Esophagus squamous epithelium (tissue), 5 donors: ENCODE results near the gene PTPRM. TPM values are rescaled to one million over a fixed set of nuclear protein-coding genes. Genes with fewer than 3 reads are reported as not detected.

ENCODE experiments used
- DNase-seq: peaks from one replicate; lab custom pipeline; 2025; lab: John Stamatoyannopoulos, UW
- H3K27ac ChIP-seq, 4 donors: fragments of 200-600 bp; sonication (generic); one replicate each; pipeline ENCODE4 v1.5.1; 2016 to 2019; ENCODE audit warnings: mild to moderate bottlenecking in 1 of 4
- H3K27me3 ChIP-seq, 4 donors: fragments of 200-600 bp; sonication (generic); 1 replicate in 3 of 4; 2 replicates in 1 of 4; pipeline versions ENCODE4 v1.5.1 to v1.6.0; 2017 to 2021; ENCODE audit warnings: antibody characterized with exemption in 1 of 4
- H3K36me3 ChIP-seq, 3 donors: fragments of 200-600 bp; sonication (generic); one replicate each; pipeline ENCODE4 v1.5.1; 2016 to 2019
- H3K4me1 ChIP-seq, 3 donors: fragments of 200-600 bp; sonication (generic); one replicate each; pipeline ENCODE4 v1.5.1; 2017 to 2019
- H3K4me3 ChIP-seq, 4 donors: fragments of 200-600 bp; sonication (generic); 1 replicate in 3 of 4; 2 replicates in 1 of 4; pipeline ENCODE4 v1.5.1; 2016 to 2019; ENCODE audit warnings: mild to moderate bottlenecking in 2 of 4, moderate library complexity in 1 of 4
- H3K9me3 ChIP-seq, 3 donors: fragments of 200-600 bp; sonication (generic); one replicate each; pipeline ENCODE4 v1.5.1; 2016 to 2019
- POLR2A ChIP-seq, 4 donors: fragments of 450-650 bp; IDR thresholded peaks; one replicate each; pipeline ENCODE4 v1.6.1; 2017; ENCODE audit warnings: antibody characterized with exemption in 4 of 4, mild to moderate bottlenecking in 4 of 4, moderate library complexity in 3 of 4
- WGBS, 2 donors: methylation state at CpG; one replicate each; pipeline ENCODE4 v1.1.5; 2018; 5-methylcytosine and 5-hydroxymethylcytosine counted together
- intact Hi-C: fragments of 100-400 bp; cut with DNase I; formaldehyde crosslinking; loops from one replicate; pipeline ENCODE4 v1.15.0; 2022
- total RNA-seq, 4 donors: library from RNA; depleted of rRNA; stranded (reverse); fragments of >200 nt; gene quantifications; one replicate each; pipeline ENCODE4 v1.1.0, GENCODE V29; 2016
- TF ChIP-seq, protein P1 (sequence below), 6 experiments: fragments of 450-650 bp in 4 of 6; fragments of 200-600 bp in 2 of 6; sonication (generic) in 2 of 6; IDR thresholded peaks; one replicate each; pipeline ENCODE4 v1.5.1; 2016 to 2019; ENCODE audit warnings: antibody characterized with exemption in 6 of 6, mild to moderate bottlenecking in 4 of 6, moderate library complexity in 4 of 6
- donor health status: DM: yes; HTN: yes; CAD: no.

The PTPRM gene
- total RNA-seq, 4 donors from 2014 or later: 6.5 to 38.7 (median 11.1) TPM

DNA sequence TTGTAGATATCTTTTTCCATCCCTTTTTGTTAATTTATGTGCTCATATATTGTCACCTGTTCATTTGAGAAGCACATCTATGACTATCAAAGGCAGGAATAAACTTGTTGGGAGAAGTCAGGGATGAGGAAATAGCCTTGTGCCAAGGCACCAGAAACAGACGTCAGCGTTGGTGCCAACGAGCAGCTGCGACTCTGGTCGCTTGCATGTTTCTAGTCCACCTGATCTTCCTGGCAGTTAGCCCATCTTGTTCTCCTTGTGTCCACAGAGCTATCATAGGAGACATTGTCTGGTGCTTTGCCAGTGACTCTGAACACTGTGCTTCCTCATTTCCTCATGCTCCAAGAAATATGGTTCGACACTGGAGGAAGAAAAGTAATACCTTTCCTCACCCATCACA lies 374.4 kb downstream of the PTPRM start:
- H3K4me1 ChIP-seq: peaks cover 0 to 31% (median 0%) of the 10 kb centered on the region in 3 donors
- peaks cover 0 to 10% (median 0%) of the 10 kb centered on the region in 4 donors for H3K27me3 ChIP-seq
- no peak overlapping the region for H3K4me3 ChIP-seq
- WGBS, 2 donors: 20 to 43% methylated on average over 6 of the region's 6 CpGs
- H3K36me3 ChIP-seq: no peaks in the 10 kb centered on the region
- H3K27ac ChIP-seq: no peak overlapping the region
- intact Hi-C loops: no loop called here
- no peak for TF ChIP-seq POLR2A (IDR thresholded peaks at IDR 0.05)
- TF ChIP-seq, protein P1, sequence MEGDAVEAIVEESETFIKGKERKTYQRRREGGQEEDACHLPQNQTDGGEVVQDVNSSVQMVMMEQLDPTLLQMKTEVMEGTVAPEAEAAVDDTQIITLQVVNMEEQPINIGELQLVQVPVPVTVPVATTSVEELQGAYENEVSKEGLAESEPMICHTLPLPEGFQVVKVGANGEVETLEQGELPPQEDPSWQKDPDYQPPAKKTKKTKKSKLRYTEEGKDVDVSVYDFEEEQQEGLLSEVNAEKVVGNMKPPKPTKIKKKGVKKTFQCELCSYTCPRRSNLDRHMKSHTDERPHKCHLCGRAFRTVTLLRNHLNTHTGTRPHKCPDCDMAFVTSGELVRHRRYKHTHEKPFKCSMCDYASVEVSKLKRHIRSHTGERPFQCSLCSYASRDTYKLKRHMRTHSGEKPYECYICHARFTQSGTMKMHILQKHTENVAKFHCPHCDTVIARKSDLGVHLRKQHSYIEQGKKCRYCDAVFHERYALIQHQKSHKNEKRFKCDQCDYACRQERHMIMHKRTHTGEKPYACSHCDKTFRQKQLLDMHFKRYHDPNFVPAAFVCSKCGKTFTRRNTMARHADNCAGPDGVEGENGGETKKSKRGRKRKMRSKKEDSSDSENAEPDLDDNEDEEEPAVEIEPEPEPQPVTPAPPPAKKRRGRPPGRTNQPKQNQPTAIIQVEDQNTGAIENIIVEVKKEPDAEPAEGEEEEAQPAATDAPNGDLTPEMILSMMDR (IDR thresholded peaks at IDR 0.05): no peak
- H3K9me3 ChIP-seq: no peaks in the 10 kb centered on the region
- no peak for DNase-seq

DNA sequence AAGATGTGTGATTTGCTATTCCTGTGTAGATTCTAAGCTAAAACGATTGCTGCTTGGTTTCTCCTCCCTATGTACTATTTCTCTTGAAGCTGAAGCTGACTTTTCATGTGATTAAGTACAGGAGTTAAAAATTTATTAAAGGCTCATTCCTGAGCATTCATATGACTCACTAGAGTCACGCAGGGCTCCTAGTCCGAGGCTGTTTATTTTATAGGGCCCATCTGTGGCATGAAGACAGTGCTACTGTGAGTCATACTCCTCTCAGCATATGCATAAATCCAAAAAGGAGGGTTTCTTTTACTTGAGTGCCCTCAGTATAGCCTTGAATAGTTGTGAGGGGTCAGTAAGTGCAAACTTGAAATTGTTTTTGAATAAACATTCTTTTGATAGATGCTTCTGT lies 378.8 kb downstream of the PTPRM start:
- Histone ChIP-seq H3K27ac (peak overlapping the region in 1 of 4 donors; percentile 34), H3K4me1 (peaks cover 0 to 41% (median 0%) of the 10 kb centered on the region in 3 donors), H3K4me3 (no peak overlapping the region), H3K27me3 (peaks cover 0 to 10% (median 0%) of the 10 kb centered on the region in 4 donors), H3K36me3 (no peaks in the 10 kb centered on the region), H3K9me3 (no peaks in the 10 kb centered on the region)
- 23 to 24% methylated on average over 3 of the region's 3 CpGs for WGBS, 2 donors
- DNase-seq: no peak
- TF ChIP-seq, protein P1 (IDR thresholded peaks at IDR 0.05): no peak
- no peak for TF ChIP-seq POLR2A (IDR thresholded peaks at IDR 0.05)
- intact Hi-C loops: no loop called here

DNA sequence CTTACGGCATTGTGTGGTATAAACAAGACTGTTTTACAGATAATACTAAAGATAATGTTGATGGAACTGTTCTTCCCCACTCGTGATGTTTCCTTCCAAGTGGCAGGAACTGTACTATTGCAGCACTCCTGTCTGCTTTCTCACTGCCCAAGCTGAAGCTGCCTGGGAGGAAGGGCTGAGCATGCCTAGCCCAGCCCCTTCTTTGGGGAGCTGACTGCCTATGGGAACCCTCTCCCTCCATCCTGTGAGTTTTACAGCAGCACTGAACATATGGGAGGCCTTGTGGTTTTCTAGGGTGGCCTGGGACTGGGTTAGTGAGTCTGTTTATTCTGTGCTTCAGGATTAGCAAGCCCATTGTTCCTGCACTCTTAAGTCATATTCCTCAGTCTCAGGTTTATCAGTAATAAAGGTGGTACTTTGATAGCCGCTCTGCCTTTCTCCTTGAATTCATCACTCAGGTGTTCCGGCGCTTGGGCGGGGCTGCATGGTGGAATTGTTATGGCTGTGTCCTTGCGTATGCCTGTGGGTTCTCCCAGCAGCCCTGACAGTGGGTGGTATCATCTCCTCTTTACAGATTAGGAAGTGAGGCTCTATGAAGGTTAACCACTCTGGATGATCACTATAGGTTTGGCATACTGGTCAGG lies 379.7 kb downstream of the PTPRM start:
- no peaks in the 10 kb centered on the region for H3K36me3 ChIP-seq
- H3K27ac ChIP-seq: peak overlapping the region in 2 of 4 donors; percentile 24 to 34
- TF ChIP-seq POLR2A (IDR thresholded peaks at IDR 0.05): no peak
- TF ChIP-seq, protein P1 (IDR thresholded peaks at IDR 0.05): no peak
- H3K4me3 ChIP-seq: peak overlapping the region in 2 of 4 donors; percentile 11 to 33
- peaks cover 0 to 34% (median 0%) of the 10 kb centered on the region in 3 donors for H3K4me1 ChIP-seq
- 54 to 91% methylated on average over 4 of the region's 7 CpGs for WGBS, 2 donors
- DNase-seq: no peak
- H3K27me3 ChIP-seq: peaks cover 0 to 10% (median 0%) of the 10 kb centered on the region in 4 donors
- H3K9me3 ChIP-seq: no peaks in the 10 kb centered on the region
- intact Hi-C loops: no loop called here

DNA sequence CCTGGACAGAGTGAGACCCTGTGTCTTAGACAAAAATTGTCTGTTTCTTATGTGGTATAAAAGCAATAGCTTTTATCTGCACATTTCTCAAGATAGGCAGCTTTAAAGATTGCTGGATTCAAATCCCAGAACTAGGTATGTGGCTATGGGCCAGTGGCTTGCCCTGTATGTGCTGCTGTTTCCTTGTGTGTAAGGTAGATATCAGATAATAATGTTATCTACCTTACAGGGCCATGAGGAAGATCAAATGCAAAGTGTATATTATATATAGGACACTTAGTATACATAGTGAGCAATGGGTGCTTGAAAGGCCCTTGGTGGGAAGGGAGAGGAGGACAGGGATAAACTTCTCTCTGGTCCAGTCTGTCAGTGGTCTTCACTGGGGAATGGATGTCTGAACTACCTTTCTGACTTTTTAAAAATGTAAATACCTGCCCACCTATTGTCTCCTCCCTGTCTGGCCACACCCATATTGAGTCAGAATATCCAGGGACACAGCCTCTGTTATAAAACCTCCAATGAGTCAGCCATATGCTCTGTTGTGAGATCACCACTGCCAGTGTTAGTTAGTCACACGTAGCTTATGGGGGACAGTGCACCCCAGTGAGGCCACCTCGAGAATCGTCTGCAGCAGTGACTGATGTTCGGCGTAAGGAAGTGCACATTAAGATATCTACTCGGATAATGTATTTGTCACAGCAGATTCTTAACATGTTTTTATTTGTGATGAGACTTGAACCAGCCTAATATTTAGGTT lies 383.4 kb downstream of the PTPRM start:
- 75 to 84% methylated on average over 6 of the region's 6 CpGs for WGBS, 2 donors
- Histone ChIP-seq H3K4me1 (peaks cover 0 to 25% (median 0%) of the 10 kb centered on the region in 3 donors), H3K27ac (no peak overlapping the region), H3K9me3 (no peaks in the 10 kb centered on the region), H3K27me3 (no peaks in the 10 kb centered on the region), H3K4me3 (no peak overlapping the region), H3K36me3 (no peaks in the 10 kb centered on the region)
- DNase-seq: no peak
- intact Hi-C loops: no loop called here
- TF ChIP-seq, protein P1 (IDR thresholded peaks at IDR 0.05): no peak
- TF ChIP-seq POLR2A (IDR thresholded peaks at IDR 0.05): no peak
